Measurements from ENCODE around the gene INSIG1. TPM values are rescaled to one million over a fixed set of nuclear protein-coding genes. Genes with fewer than 3 reads are reported as not detected.

The INSIG1 gene
- total RNA-seq, 4 donors from 2014 or later: 17.5 to 79.4 (median 29.8) TPM

GRCh38 chr7:155331396-155331795 is 33.7 kb downstream of the INSIG1 start:
- peaks cover 0 to under 1% of the 10 kb centered on the region in 2 donors for H3K4me1 ChIP-seq
- 59 to 70% methylated on average over 4 of the region's 4 CpGs for WGBS, 2 donors
- H3K27me3 ChIP-seq: no peaks in the 10 kb centered on the region
- H3K9me3 ChIP-seq: no peaks in the 10 kb centered on the region
- H3K4me3 ChIP-seq (replicated peaks in 1 of 3): no peak overlapping the region
- DNase-seq: no peak
- H3K27ac ChIP-seq: no peak overlapping the region
- intact Hi-C loops (cut with DNase I): no loop called here
- TF ChIP-seq CTCF (IDR thresholded peaks at IDR 0.05) (no peak), POLR2A (IDR thresholded peaks at IDR 0.05) (no peak)
- H3K36me3 ChIP-seq: no peaks in the 10 kb centered on the region

GRCh38 chr7:155333346-155334234 is 35.9 kb downstream of the INSIG1 start:
- Histone ChIP-seq H3K27me3 (no peaks in the 10 kb centered on the region), H3K4me3 (replicated peaks in 1 of 3) (no peak overlapping the region), H3K27ac (no peak overlapping the region), H3K36me3 (no peaks in the 10 kb centered on the region), H3K9me3 (no peaks in the 10 kb centered on the region), H3K4me1 (peaks cover 0 to 12% of the 10 kb centered on the region in 2 donors)
- WGBS, 2 donors: 65 to 69% methylated on average over 23 of the region's 23 CpGs
- TF ChIP-seq CTCF (IDR thresholded peaks at IDR 0.05): no peak
- no peak for TF ChIP-seq POLR2A (IDR thresholded peaks at IDR 0.05)
- intact Hi-C loops (cut with DNase I): no loop called here
- DNase-seq: no peak

DNA sequence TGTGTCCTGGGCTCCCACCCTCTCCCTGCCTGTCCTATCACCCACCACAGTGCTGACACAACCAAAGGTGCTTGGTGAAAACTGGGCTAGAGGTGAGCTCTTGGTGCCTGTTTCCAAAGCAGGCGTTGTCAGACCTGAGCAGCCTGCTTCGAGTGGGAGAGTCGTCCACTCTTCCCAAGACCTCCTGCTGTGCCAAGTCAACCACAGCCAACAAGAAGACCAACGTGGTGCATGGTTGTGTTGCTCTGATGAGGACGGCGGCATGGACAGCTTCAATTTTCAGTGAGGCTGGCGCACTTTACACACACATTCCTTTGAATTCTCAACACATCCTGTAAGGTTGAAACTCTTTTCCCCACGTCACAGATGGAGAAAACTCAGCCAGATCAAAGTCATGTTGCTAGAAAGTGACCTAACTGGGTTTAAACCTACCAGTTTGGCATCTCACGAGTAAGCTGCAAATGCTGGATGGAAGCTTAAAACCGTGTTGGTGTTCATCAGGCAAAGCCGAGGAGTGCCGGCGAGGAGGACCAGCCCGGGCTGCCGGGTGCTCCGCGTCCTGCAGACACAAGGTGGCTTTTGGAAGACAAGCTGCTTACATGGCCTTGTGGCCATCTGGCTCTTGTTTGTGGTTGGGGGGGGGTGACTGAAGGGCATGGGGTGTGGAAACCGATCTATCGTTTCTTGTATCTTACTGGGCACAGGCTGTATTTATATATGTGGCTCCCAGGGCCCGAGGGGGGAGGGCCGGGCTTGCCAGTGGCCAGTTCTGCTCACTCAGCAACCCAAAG is 39.3 kb downstream of the INSIG1 start:
- Histone ChIP-seq H3K9me3 (no peaks in the 10 kb centered on the region), H3K27me3 (no peaks in the 10 kb centered on the region), H3K4me1 (peaks cover 0 to 12% of the 10 kb centered on the region in 2 donors), H3K36me3 (no peaks in the 10 kb centered on the region), H3K27ac (no peak overlapping the region), H3K4me3 (replicated peaks in 1 of 3) (no peak overlapping the region)
- 63 to 69% methylated on average over 21 of the region's 21 CpGs for whole genome bisulfite sequencing, 2 donors
- DNase-seq: peak; percentile 44 to 66
- TF ChIP-seq CTCF (IDR thresholded peaks at IDR 0.05) (no peak), POLR2A (IDR thresholded peaks at IDR 0.05) (no peak)
- intact Hi-C loops (cut with DNase I): no loop called here

DNA sequence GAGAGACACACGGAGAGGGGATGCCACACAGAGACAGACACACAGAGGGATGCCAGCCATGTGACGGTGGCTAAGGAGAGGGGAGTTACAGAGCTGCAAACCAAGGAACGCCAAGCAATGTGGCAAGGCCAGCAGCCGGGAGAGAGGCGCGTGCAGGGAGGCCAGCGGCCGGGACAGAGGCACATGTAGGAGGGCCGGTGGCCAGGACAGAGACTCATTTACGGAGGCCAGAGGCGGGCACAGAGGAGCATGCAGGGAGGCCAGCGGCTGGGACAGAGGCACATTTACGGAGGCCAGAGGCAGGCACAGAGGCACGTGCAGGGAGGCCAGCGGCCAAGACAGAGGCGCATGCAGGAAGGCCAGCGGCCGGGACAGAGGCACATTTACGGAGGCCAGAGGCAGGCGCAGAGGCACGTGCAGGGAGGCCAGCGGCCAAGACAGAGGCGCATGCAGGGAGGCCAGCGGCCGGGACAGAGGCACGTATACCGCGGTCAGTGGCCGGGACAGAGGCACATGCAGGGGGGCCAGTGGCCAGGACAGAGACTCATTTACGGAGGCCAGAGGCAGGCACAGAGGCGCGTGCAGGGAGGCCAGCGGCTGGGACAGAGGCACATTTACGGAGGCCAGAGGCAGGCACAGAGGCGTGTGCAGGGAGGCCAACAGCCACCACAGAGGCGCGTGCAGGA is 40.4 kb downstream of the INSIG1 start:
- no peak for DNase-seq
- peaks cover 0 to 12% of the 10 kb centered on the region in 2 donors for H3K4me1 ChIP-seq
- H3K27me3 ChIP-seq: no peaks in the 10 kb centered on the region
- no peaks in the 10 kb centered on the region for H3K36me3 ChIP-seq
- no peak for TF ChIP-seq CTCF (IDR thresholded peaks at IDR 0.05)
- TF ChIP-seq POLR2A (IDR thresholded peaks at IDR 0.05): no peak
- no peaks in the 10 kb centered on the region for H3K9me3 ChIP-seq
- intact Hi-C loops (cut with DNase I): no loop called here
- H3K4me3 ChIP-seq (replicated peaks in 1 of 3): no peak overlapping the region
- no peak overlapping the region for H3K27ac ChIP-seq
- 85 to 86% methylated on average over 37 of the region's 37 CpGs for WGBS, 2 donors
